HUDEP-2 (cell line): ENCODE data around the gene ATP8B2.
"Not testable (repeated sequence)": the region's sequence is repeated elsewhere in the genome, so short reads cannot be mapped to it uniquely, and the experiment has no call there.

ENCODE experiments used
- DNase-seq, 76 experiments: peaks; one replicate each; lab custom pipeline; 2025; ENCODE audit not compliant: unreplicated experiment in 76 of 76; lab: John Stamatoyannopoulos, UW

The ATP8B2 gene

DNA sequence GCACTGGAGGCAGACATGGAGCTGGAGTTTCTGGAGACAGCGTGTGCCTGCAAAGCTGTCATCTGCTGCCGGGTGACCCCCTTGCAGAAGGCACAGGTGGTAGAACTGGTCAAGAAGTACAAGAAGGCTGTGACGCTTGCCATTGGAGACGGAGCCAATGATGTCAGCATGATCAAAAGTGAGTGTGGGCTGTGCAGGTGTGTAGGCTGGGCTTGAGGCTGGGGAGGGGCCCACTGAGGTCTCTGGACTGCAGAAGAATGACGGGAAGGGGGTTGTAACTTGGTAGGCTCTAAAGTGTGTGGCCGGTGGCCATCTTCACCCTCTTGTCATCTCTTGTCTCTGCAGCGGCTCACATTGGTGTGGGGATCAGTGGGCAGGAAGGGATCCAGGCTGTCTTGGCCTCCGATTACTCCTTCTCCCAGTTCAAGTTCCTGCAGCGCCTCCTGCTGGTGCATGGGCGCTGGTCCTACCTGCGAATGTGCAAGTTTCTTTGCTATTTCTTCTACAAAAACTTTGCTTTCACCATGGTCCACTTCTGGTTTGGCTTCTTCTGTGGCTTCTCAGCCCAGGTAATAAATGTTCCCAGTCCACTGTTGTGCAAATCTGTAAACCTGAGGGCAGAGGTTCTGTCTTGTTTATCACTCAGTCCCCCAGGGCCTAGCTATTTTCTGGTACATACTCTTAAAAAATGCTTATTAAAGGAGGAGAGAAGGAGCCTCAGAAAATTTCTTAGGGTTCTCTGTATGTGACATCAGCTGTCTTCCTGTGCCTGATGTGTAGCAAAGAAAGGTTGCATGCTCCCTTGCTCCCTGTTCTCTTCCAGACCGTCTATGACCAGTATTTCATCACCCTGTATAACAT, 19.9 kb downstream of the ATP8B2 start:
- peak in 65 of 76 experiments; percentile 11 to 80 (median 52) for DNase-seq

GRCh38 chr1:154346276-154346917, 21.1 kb downstream of the ATP8B2 start:
- no peak for DNase-seq

- DNase-seq, result no peak
Measured at GRCh38 chr1:154347961-154348360, 22.6 kb downstream of the ATP8B2 start.

- peak in 56 of 76 experiments; percentile 1 to 68 (median 39) for DNase-seq
Measured at GRCh38 chr1:154348429-154349076, 23.2 kb downstream of the ATP8B2 start.

GRCh38 chr1:154349121-154349520, 23.8 kb downstream of the ATP8B2 start:
- DNase-seq, result no peak

- DNase-seq, result peak in 7 of 76 experiments; percentile 4 to 21 (median 11)
Measured at GRCh38 chr1:154350383-154350782, 25.1 kb downstream of the ATP8B2 start.

- DNase-seq, result no peak
Measured at GRCh38 chr1:154351363-154352068, 26.2 kb downstream of the ATP8B2 start.

DNA sequence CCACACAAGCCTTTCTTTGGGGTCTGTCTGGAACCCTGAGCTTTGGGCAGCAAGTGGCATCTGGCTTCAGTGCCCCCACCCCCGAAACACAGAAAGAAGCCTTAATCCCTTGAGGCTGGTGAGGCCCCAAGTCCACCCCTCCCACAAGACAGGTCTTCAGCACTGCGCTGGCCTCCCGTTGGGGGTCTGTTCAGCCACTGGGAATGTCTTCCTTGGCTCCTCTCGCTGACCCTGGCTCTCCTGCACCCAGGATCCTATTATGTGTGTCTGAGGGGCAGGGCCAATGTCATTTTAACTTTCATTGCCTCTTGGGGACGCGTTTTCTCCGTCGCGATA, 26.9 kb downstream of the ATP8B2 start:
- DNase-seq, result peak in 3 of 76 experiments; percentile 36 to 43 (median 36)

DNA sequence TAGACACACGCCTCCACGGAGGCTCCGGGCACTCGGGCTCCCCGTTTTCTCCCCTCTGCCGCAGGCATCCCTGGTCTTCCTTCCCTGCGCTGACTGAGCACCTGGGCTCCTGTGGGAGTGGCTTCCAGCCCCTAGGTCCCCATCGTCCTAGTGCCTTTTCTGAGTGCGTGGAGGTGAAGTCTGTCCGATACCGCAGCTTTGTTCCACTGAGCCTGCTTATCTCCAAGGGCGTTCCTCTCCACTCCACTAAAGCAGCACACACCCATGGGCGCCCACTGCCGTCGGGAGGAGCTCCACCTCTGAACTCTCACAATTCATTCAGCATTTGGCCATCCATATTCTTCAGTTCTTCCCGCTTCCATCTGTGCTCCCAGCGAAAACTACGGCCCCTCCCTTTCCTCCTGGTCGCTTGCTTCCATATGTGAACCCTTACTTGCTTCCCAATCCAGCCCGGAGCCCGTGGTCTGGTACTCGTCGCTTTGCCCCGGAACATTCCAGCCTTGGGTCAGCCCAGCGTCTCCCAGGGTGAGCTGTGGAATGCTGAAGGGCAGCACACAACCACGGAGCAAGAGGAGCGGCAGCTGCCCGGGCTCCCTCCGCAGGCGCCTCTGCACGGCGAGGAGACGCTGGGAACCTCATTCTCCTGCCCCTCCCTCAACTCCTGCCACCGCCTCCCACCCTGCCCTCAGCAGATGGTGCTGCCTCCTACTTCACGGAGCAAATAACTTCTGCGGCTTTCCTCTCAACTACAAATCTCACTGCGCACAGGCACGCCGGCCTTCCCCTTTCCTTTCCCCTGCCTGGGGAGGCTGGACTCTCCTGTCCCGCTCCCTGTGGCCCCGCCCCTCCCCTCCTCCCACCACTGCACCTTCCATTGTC, 27.5 kb downstream of the ATP8B2 start:
- DNase-seq, result peak in 74 of 76 experiments; percentile 27 to 88 (median 73)

DNA sequence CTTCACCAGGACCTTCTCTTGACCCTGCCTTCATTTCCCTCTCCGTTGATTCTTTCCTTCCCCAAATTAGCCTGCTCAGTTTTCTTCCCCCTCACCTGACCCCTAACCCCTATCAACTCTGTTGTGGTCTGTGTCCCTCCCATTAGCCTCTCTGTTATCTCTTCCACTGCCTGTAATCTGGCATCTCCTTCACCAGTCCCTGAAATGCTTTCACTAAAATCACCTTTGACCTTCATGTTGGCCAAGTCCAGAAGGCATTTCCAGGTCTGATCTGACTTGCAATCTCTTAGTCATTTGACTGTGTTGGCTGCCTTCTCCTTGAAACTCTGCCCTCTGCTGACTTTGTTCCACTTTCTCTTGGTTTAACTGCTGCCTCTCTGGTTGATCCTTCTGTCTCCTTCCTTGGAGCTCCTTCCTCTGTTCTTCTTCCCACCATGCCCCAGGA, 28.2 kb downstream of the ATP8B2 start:
- DNase-seq, result peak in 56 of 76 experiments; percentile 6 to 78 (median 48)

- DNase-seq, result no peak
Measured at GRCh38 chr1:154353966-154354365, 28.6 kb downstream of the ATP8B2 start.

DNA sequence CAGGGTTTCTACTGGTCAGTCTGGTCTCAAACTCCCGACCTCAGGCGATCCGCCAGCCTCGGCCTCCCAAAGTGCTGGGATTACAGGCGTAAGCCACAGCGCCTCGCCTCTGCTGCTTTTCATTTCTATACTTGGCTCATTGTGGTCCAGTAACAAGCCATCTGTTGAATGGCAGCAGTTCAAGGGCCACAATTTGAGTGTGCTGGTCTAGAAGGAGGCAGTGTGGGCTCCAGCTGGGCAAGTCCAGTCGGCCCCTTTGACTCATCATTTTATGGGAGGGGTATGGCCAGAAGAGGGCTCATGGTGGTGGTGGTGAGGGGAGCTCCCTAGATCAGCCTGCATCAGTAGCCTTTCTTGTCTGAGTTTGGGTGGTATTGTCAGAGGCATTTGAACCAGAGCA, 33.2 kb downstream of the ATP8B2 start:
- DNase-seq, result no peak

DNA sequence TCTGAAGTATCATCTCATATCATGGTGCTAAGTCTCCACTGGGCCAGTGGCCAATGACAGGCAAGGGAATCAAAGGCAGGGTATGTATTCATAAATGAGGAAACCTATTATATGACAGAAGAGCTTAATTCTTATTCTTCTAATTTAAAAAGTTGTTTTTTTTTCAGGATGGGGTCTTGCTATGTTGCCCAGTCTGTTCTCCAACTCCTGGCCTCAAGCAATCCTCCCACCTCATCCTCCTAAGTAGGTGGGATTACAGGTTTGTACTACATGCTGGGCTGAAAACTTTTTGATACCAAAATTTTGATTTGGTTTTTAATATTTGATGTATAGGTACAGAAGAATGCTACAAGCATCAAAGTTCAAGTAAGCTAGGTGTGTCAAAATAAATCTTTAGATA, 35.0 kb downstream of the ATP8B2 start:
- no peak for DNase-seq

DNA sequence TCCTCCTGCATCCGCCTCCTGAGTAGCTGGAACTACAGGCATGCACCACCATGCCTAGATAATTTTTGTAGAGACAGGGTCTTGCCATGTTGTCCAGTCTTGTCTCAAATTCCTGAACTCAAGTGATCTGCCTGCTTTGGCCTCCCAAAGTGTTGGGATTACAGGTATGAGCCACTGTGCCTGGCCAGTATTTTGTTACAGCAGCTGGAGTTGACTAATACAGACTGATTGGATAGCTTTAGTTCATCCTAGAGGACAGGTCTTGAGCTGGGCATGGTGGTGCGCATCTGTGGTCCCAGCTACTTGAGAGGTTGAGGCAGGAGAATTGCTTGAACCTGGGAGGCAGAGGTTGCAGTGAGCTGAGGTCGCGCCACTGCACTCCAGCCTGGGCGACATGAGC, 35.6 kb downstream of the ATP8B2 start:
- not testable (repeated sequence) for DNase-seq

GRCh38 chr1:154361357-154361756, 36.0 kb downstream of the ATP8B2 start:
- DNase-seq, result no peak

- DNase-seq, result peak in 64 of 76 experiments; percentile 6 to 78 (median 48)
Measured at GRCh38 chr1:154371436-154371835, 46.1 kb downstream of the ATP8B2 start.

GRCh38 chr1:154373777-154374357, 48.5 kb downstream of the ATP8B2 start:
- not testable (repeated sequence) for DNase-seq

- no peak for DNase-seq
Measured at GRCh38 chr1:154379301-154379700, 54.0 kb downstream of the ATP8B2 start.
